GM12878 (cell line): ENCODE results near the gene ARRDC1.
"Not testable (repeated sequence)": the region's sequence is repeated elsewhere in the genome, so short reads cannot be mapped to it uniquely, and the experiment has no call there.

Source experiments
- BRCA1 ChIP-seq: IDR thresholded peaks from 2 replicates; pipeline ENCODE4 v1.6.1; 2011; ENCODE audit warnings: low read depth, low read length, improper control_type of control experiment
- E2F4 ChIP-seq: IDR thresholded peaks from 2 replicates; pipeline ENCODE4 v1.6.1; 2012; ENCODE audit warnings: low read depth, low read length, improper control_type of control experiment
- ESRRA ChIP-seq: IDR thresholded peaks from 2 replicates; pipeline ENCODE4 v1.6.1; 2012; ENCODE audit warnings: mild to moderate bottlenecking, low read length, improper control_type of control experiment
- EZH2 ChIP-seq: IDR thresholded peaks from 2 replicates; pipeline ENCODE4 v1.6.1; 2012; ENCODE audit warnings: low read depth, mild to moderate bottlenecking, control low read depth, inconsistent platforms, low read length, borderline replicate concordance; ENCODE audit not compliant: control insufficient read depth
- SIN3A ChIP-seq: IDR thresholded peaks from 2 replicates; pipeline ENCODE4 v1.6.1; 2012; ENCODE audit warnings: low read depth, low read length, improper control_type of control experiment
- STAT1 ChIP-seq: fragments of 450-650 bp; conservative IDR thresholded peaks from 2 replicates; pipeline ENCODE4 v1.6.1; 2014; ENCODE audit warnings: antibody characterized with exemption, mild to moderate bottlenecking

- TF ChIP-seq E2F4, EZH2, BRCA1, STAT1, SIN3A, ESRRA: not testable (repeated sequence)
Observed at GRCh38 chr9:137596577-137596976, 8.9 kb upstream of the ARRDC1 start.
